Glutamatergic neuron (in vitro differentiated cells): Measurements from ENCODE around the gene STK32A. TPM values are rescaled to one million over a fixed set of nuclear protein-coding genes. Genes with fewer than 3 reads are reported as not detected.

ENCODE experiments used
- DNase-seq: peaks from one replicate; pipeline ENCODE4 v3.0.0; 2022
- H3K27ac Mint-ChIP-seq: one replicate; pipeline ENCODE4 v1.8.0; 2020; ENCODE audit warnings: mild to moderate bottlenecking, mixed read lengths, inconsistent platforms; ENCODE audit not compliant: unreplicated experiment
- H3K27me3 Mint-ChIP-seq: one replicate; pipeline ENCODE4 v1.8.0; 2020; ENCODE audit warnings: mild to moderate bottlenecking, moderate library complexity, mixed read lengths, inconsistent platforms; ENCODE audit not compliant: unreplicated experiment
- H3K36me3 Mint-ChIP-seq: one replicate; pipeline ENCODE4 v1.8.0; 2020; ENCODE audit warnings: mild to moderate bottlenecking, mixed read lengths, inconsistent platforms; ENCODE audit not compliant: unreplicated experiment
- H3K4me1 Mint-ChIP-seq: one replicate; pipeline ENCODE4 v1.8.0; 2020; ENCODE audit warnings: mild to moderate bottlenecking, low read depth, mixed read lengths, inconsistent platforms; ENCODE audit not compliant: unreplicated experiment
- H3K4me3 Mint-ChIP-seq: one replicate; pipeline ENCODE4 v1.8.0; 2020; ENCODE audit warnings: mild to moderate bottlenecking, mixed read lengths, inconsistent platforms; ENCODE audit not compliant: unreplicated experiment
- H3K9me3 Mint-ChIP-seq: one replicate; pipeline ENCODE4 v1.8.0; 2020; ENCODE audit warnings: mild to moderate bottlenecking, moderate library complexity, mixed read lengths, inconsistent platforms; ENCODE audit not compliant: unreplicated experiment
- CTCF ChIP-seq: fragments of 200-600 bp; sonication (generic); IDR thresholded peaks from one replicate; pipeline ENCODE4 v1.5.0; 2021; ENCODE audit not compliant: partially characterized antibody, unreplicated experiment
- total RNA-seq: library from RNA; stranded (reverse); fragmentation: NEBNext Ultra II Directional; extraction: Animal tissue kit (Norgen Biotek cat#: 25700); gene quantifications from one replicate; pipeline ENCODE4 v1.2.1, GENCODE V29; 2021; ENCODE audit not compliant: unreplicated experiment

STK32A gene
- total RNA-seq, 1 donor from 2014 or later, result 3.2 TPM

GRCh38 chr5:147408980-147409379 lies 174.2 kb downstream of the STK32A start:
- no peak for DNase-seq
- no peak for TF ChIP-seq CTCF
- H3K9me3 Mint-ChIP-seq, result peaks cover 1% of the 10 kb centered on the region
- peaks cover 26% of the 10 kb centered on the region for H3K4me1 Mint-ChIP-seq
- peaks cover 5% of the 10 kb centered on the region for H3K27me3 Mint-ChIP-seq
- H3K4me3 Mint-ChIP-seq, result no peak overlapping the region
- peaks cover 21% of the 10 kb centered on the region for H3K36me3 Mint-ChIP-seq
- no peak overlapping the region for H3K27ac Mint-ChIP-seq

- Mint-ChIP-seq H3K27ac (peak overlapping the region; percentile 67), H3K4me3 (no peak overlapping the region), H3K4me1 (peaks cover 25% of the 10 kb centered on the region), H3K36me3 (peaks cover 22% of the 10 kb centered on the region), H3K9me3 (peaks cover 3% of the 10 kb centered on the region), H3K27me3 (peaks cover 5% of the 10 kb centered on the region)
- TF ChIP-seq CTCF, result no peak
- peak; percentile 53 for DNase-seq
Measured at GRCh38 chr5:147410496-147411358, 175.9 kb downstream of the STK32A start.

- Mint-ChIP-seq H3K9me3 (peaks cover 3% of the 10 kb centered on the region), H3K4me3 (no peak overlapping the region), H3K27me3 (peaks cover 3% of the 10 kb centered on the region), H3K4me1 (peaks cover 25% of the 10 kb centered on the region), H3K36me3 (peaks cover 18% of the 10 kb centered on the region), H3K27ac (peak overlapping the region; percentile 44)
- DNase-seq, result no peak
- TF ChIP-seq CTCF, result no peak
Measured at GRCh38 chr5:147411359-147412319, 176.8 kb downstream of the STK32A start.

- Mint-ChIP-seq H3K9me3 (peaks cover 2% of the 10 kb centered on the region), H3K27me3 (peaks cover 3% of the 10 kb centered on the region), H3K27ac (peak overlapping the region; percentile 21), H3K4me3 (no peak overlapping the region), H3K4me1 (peaks cover 27% of the 10 kb centered on the region), H3K36me3 (peaks cover 14% of the 10 kb centered on the region)
- TF ChIP-seq CTCF, result no peak
- no peak for DNase-seq
Measured at GRCh38 chr5:147412561-147412960, 177.7 kb downstream of the STK32A start.
